ENCODE results near the gene SHISA8. TPM values are rescaled to one million over a fixed set of nuclear protein-coding genes. Genes with fewer than 3 reads are reported as not detected.

SHISA8 gene
- total RNA-seq, 4 donors from 2014 or later: 0.30 TPM; not detected in 3

DNA sequence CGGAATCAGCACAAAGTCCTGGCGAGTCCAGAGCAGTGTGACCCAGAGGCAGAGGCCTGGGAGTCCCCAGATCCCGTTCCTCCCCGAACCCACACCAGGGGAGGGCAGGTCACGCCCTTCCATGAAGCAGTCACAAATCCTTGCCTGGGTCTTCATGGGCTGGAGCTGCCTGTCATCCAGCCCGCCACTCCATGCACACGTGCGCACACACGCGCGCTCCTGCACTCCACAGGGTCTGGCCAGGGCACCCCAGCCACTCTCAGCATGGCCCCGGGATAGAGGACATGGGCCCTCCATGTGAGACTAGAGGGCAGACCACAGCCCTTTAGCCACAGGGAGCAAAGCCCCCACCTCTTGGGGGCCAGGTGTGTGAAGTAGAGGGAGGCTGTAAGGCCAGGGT is 17.5 kb upstream of the SHISA8 start:
- no peak for TF ChIP-seq POLR2A (IDR thresholded peaks at IDR 0.05)
- TF ChIP-seq, protein P1, sequence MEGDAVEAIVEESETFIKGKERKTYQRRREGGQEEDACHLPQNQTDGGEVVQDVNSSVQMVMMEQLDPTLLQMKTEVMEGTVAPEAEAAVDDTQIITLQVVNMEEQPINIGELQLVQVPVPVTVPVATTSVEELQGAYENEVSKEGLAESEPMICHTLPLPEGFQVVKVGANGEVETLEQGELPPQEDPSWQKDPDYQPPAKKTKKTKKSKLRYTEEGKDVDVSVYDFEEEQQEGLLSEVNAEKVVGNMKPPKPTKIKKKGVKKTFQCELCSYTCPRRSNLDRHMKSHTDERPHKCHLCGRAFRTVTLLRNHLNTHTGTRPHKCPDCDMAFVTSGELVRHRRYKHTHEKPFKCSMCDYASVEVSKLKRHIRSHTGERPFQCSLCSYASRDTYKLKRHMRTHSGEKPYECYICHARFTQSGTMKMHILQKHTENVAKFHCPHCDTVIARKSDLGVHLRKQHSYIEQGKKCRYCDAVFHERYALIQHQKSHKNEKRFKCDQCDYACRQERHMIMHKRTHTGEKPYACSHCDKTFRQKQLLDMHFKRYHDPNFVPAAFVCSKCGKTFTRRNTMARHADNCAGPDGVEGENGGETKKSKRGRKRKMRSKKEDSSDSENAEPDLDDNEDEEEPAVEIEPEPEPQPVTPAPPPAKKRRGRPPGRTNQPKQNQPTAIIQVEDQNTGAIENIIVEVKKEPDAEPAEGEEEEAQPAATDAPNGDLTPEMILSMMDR (IDR thresholded peaks at IDR 0.05): no peak
- intact Hi-C loops (cut with DNase I; ENCODE audit: low total_unique reads): no loop called here
- no peak for DNase-seq

DNA sequence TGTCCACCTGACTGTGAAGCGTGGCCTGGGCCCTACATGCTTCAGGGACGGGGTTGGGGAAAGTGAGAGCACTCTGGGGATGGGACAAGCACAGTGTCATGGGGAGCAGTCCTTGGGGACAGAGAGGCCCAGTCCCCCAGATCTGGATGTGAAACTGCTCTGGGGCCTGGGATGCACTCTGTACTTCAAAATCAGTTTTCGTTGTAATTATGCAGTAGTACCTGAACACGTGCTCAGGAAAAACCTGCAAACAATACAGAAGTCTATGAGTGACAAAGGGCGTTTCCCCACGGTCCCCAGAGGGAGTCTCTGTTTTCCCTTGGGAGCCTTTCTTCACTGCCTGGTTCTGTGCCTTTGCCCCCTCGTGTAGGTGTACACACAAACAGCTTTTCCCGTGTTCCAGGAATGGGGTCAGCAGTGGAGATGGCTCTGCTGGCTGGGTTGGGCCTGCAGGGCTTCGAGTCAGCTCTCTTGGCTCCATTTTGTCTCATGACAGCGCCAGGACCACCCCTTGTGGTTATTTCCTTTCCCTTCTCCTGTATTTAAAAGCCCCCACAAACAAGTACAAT is 16.9 kb upstream of the SHISA8 start:
- Histone ChIP-seq H3K4me3 (no peak overlapping the region), H3K27ac (no peak overlapping the region), H3K4me1 (no peaks in the 10 kb centered on the region), H3K36me3 (no peaks in the 10 kb centered on the region), H3K27me3 (no peaks in the 10 kb centered on the region), H3K9me3 (no peaks in the 10 kb centered on the region)
- intact Hi-C loops (cut with DNase I; ENCODE audit: low total_unique reads): no loop called here
- DNase-seq: no peak
- TF ChIP-seq, protein P1 (IDR thresholded peaks at IDR 0.05): no peak
- TF ChIP-seq POLR2A (IDR thresholded peaks at IDR 0.05): no peak

More for the DNA sequence above, 17.5 kb upstream of the SHISA8 start:
- Histone ChIP-seq H3K9me3 (no peaks in the 10 kb centered on the region), H3K36me3 (no peaks in the 10 kb centered on the region), H3K4me1 (no peaks in the 10 kb centered on the region), H3K27ac (no peak overlapping the region), H3K4me3 (no peak overlapping the region), H3K27me3 (no peaks in the 10 kb centered on the region)

DNA sequence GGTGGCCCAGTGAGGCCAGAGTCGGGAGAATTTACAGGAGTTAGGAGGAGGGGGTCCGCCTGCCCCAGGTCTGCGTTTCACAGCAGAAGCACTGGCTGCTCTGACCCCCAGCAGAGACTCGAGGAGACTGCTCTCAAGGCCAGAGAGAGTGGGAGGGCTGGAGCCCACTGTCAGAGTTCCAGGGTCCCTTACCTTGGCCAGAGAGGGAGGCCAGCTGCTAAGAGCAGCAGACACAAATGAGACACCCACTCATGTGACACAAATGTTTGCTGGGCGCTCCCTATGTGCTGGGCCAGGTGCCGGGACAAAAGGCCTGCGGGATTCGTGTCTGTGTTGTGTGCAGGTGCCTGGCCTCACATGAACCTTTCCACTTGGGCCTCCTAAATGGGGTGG is 14.5 kb upstream of the SHISA8 start:
- peaks cover 3 to 4% of the 10 kb centered on the region in 2 donors for H3K27me3 ChIP-seq
- no peak for TF ChIP-seq POLR2A (IDR thresholded peaks at IDR 0.05)
- TF ChIP-seq, protein P1 (IDR thresholded peaks at IDR 0.05): no peak
- intact Hi-C loops (cut with DNase I; ENCODE audit: low total_unique reads): no loop called here
- no peaks in the 10 kb centered on the region for H3K4me1 ChIP-seq
- no peak for DNase-seq
- no peak overlapping the region for H3K4me3 ChIP-seq
- no peaks in the 10 kb centered on the region for H3K36me3 ChIP-seq
- no peaks in the 10 kb centered on the region for H3K9me3 ChIP-seq
- no peak overlapping the region for H3K27ac ChIP-seq

DNA sequence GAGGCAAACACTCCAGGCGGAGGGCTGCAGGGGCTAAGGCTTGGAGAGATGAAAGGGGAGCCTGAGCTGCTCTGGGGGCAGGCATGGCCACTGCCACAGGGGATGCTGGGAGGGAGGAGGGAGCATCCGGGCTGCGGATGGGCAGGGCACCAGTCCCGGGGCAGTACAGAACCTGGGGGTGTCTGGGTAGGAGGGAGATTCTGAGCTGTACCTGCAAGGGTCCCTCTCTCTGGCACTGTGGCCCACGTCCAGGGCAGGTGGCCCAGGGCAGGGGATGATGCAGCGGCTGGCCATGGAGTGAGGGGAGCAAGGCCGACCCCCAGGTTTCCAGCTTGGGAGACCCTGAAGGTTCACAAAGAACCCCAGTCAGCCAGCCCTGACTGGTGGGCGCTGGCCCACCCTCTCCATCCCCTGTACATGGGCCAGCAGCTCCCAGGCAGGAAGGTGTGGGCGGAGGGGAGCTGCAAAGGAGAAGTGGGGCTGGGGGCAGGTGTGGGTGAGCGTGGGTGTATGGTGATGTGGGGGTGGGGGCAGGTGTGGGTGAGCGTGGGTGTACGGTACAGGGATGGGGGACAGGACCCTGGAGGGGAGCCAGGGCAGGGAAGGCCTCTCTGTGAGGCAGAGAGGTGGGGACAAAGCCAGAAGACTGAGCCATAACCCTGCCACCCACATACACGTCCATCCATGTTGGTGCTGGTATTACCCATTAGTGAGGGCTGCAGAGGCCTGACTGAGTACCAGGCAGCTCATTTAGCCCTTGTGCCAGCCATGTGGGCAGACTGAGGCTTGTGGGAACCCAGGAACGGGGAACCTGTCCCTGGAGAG is 13.9 kb upstream of the SHISA8 start:
- no peak overlapping the region for H3K4me3 ChIP-seq
- H3K27me3 ChIP-seq: peaks cover 3 to 4% of the 10 kb centered on the region in 2 donors
- no peaks in the 10 kb centered on the region for H3K4me1 ChIP-seq
- no peaks in the 10 kb centered on the region for H3K36me3 ChIP-seq
- H3K27ac ChIP-seq: no peak overlapping the region
- DNase-seq: no peak
- H3K9me3 ChIP-seq: no peaks in the 10 kb centered on the region
- TF ChIP-seq, protein P1 (IDR thresholded peaks at IDR 0.05): no peak
- TF ChIP-seq POLR2A (IDR thresholded peaks at IDR 0.05): no peak
- intact Hi-C loops (cut with DNase I; ENCODE audit: low total_unique reads): no loop called here

DNA sequence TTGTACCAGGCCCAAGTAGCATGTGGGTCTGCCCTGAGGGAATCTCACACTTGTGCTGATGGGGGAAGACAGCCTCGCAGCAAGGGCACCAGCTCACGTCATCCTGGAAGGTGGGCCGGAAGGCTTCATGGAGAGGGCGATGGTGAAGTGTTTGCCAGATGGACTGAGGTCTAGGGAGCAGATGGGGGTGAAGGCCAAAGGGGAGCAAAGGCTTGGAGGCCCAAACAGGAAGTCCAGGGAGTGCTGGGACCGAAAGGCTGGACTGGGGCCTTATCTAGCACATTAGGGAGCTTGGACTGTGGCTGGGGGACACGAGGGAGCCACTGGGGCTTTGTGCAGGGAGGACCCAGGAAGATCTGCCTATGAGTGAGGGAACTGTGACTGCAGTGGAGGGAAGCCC is 12.9 kb upstream of the SHISA8 start:
- Histone ChIP-seq H3K9me3 (no peaks in the 10 kb centered on the region), H3K27ac (no peak overlapping the region), H3K27me3 (peaks cover 3 to 4% of the 10 kb centered on the region in 2 donors), H3K4me3 (no peak overlapping the region), H3K4me1 (no peaks in the 10 kb centered on the region), H3K36me3 (no peaks in the 10 kb centered on the region)
- intact Hi-C loops (cut with DNase I; ENCODE audit: low total_unique reads): no loop called here
- DNase-seq: no peak
- TF ChIP-seq POLR2A (IDR thresholded peaks at IDR 0.05): no peak
- TF ChIP-seq, protein P1 (IDR thresholded peaks at IDR 0.05): no peak
